ENCODE measurements around the gene REC8. TPM values are rescaled to one million over a fixed set of nuclear protein-coding genes. Genes with fewer than 3 reads are reported as not detected.

The REC8 gene
- 1 to 10 TPM; 3.9 to 10.0 TPM for polyA plus RNA-seq

DNA sequence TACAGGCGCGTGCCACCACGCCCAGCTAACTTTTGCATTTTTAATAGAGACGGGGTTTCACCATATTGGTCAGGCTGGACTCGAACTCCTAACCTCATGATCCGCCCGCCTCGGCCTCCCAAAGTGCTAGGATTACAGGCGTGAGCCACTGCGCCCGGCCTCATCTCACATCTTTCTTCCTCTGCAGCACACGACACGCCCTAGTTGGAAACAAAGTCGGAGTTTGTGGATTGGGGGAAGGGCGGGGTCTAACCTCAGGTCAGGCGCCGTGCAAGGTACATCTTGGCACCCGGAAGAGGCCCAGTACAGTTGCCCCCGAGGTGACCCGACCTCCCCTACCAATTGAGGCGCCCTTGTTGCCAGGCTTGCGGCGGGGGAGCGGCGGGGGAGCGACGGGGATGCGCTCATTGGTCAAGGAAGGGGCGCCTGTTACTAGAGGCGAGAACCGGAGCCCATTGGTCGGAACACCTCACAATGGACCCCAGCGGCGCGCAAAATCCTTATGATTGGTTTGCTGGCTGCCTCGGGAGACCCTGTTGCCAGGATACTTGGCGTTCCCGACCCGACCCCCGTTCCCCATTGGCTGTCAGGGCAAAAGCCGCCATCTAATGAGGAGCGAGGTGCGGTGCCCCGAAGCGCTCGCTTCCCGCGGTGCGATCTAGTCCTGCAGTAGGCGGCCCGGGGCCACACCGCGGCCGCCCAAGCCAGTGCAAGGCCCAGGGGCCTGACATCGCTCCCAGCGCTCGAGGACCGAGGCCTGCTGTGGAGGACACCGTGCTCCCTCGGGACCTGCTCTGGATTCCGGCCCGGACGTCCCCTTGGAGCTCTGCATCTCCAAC is at the start of gene REC8:
TSS of gene REC8 (plus strand) at position 659 of the 839 bp plus-strand sequence. CDS start 473 bp downstream, outside the sequence.
- no peaks in the 10 kb centered on the region for H3K4me1 ChIP-seq (ENCODE audit: control insufficient read depth in 2 of 2, insufficient read depth in 2 of 2, low read length in 1 of 2)
- H3K9me3 ChIP-seq (ENCODE audit: control insufficient read depth in 2 of 2, insufficient read depth in 1 of 2, low read depth in 1 of 2, low read length in 1 of 2): no peaks in the 10 kb centered on the region
- H3K4me3 ChIP-seq (ENCODE audit: low read depth in 1 of 2, low read length in 2 of 2): peak within 1 kb of the TSS in 1 of 2 donors; percentile 35
- H3K27me3 ChIP-seq (ENCODE audit: control insufficient read depth in 1 of 2, insufficient read depth in 2 of 2, low read length in 2 of 2): no peaks in the 10 kb centered on the region
- peak within 1 kb of the TSS; percentile 6 to 47 for H3K27ac ChIP-seq (ENCODE audit: low read depth in 2 of 2, low read length in 1 of 2)
- WGBS, 2 donors: 20 to 22% methylated on average over 63 of the region's 63 CpGs
- peaks cover 2 to 9% of the 10 kb centered on the region in 2 donors for H3K36me3 ChIP-seq (ENCODE audit: control insufficient read depth in 2 of 2, insufficient read depth in 2 of 2, low read length in 1 of 2)

- Histone ChIP-seq H3K36me3 (ENCODE audit: control insufficient read depth in 2 of 2, insufficient read depth in 2 of 2, low read length in 1 of 2) (peaks cover 23 to 36% of the 10 kb centered on the region in 2 donors), H3K27me3 (ENCODE audit: control insufficient read depth in 1 of 2, insufficient read depth in 2 of 2, low read length in 2 of 2) (no peaks in the 10 kb centered on the region)
- WGBS, 2 donors: 97 to 98% methylated on average over 4 of the region's 4 CpGs
Observed at GRCh38 chr14:24122416-24122815, 49.5 kb upstream of the REC8 start.

DNA sequence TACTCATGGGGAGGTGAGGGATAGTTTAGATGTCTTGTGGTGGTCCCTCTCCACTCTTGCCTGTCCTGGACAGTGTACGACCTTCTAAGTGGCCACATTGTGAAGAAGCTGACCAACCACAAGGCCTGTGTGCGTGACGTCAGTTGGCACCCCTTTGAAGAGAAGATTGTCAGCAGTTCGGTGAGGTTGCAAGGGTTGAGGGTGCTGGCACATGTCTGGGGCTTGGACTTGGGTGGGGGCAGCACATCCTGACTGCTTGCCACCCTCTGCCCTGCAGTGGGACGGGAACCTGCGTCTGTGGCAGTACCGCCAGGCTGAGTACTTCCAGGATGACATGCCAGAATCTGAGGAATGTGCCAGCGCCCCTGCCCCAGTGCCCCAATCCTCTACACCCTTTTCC is 49.0 kb upstream of the REC8 start:
- no peak overlapping the region for H3K27ac ChIP-seq (ENCODE audit: low read depth in 2 of 2, low read length in 1 of 2)
- H3K9me3 ChIP-seq (ENCODE audit: control insufficient read depth in 2 of 2, insufficient read depth in 1 of 2, low read depth in 1 of 2, low read length in 1 of 2): no peaks in the 10 kb centered on the region
- no peaks in the 10 kb centered on the region for H3K27me3 ChIP-seq (ENCODE audit: control insufficient read depth in 1 of 2, insufficient read depth in 2 of 2, low read length in 2 of 2)
- H3K36me3 ChIP-seq (ENCODE audit: control insufficient read depth in 2 of 2, insufficient read depth in 2 of 2, low read length in 1 of 2): peaks cover 21 to 34% of the 10 kb centered on the region in 2 donors
- WGBS, 2 donors: 90 to 92% methylated on average over 8 of the region's 8 CpGs
- H3K4me3 ChIP-seq (ENCODE audit: low read depth in 1 of 2, low read length in 2 of 2): no peak overlapping the region
- H3K4me1 ChIP-seq (ENCODE audit: control insufficient read depth in 2 of 2, insufficient read depth in 2 of 2, low read length in 1 of 2): no peaks in the 10 kb centered on the region

More at GRCh38 chr14:24122416-24122815, 49.5 kb upstream of the REC8 start:
- Histone ChIP-seq H3K27ac (ENCODE audit: low read depth in 2 of 2, low read length in 1 of 2) (no peak overlapping the region), H3K4me1 (ENCODE audit: control insufficient read depth in 2 of 2, insufficient read depth in 2 of 2, low read length in 1 of 2) (no peaks in the 10 kb centered on the region), H3K9me3 (ENCODE audit: control insufficient read depth in 2 of 2, insufficient read depth in 1 of 2, low read depth in 1 of 2, low read length in 1 of 2) (no peaks in the 10 kb centered on the region), H3K4me3 (ENCODE audit: low read depth in 1 of 2, low read length in 2 of 2) (no peak overlapping the region)

- Histone ChIP-seq H3K36me3 (ENCODE audit: control insufficient read depth in 2 of 2, insufficient read depth in 2 of 2, low read length in 1 of 2) (peaks cover 14 to 30% of the 10 kb centered on the region in 2 donors), H3K4me3 (ENCODE audit: low read depth in 1 of 2, low read length in 2 of 2) (no peak overlapping the region)
- WGBS, 2 donors: 83 to 84% methylated on average over 9 of the region's 9 CpGs
Observed at GRCh38 chr14:24123424-24124417, 48.2 kb upstream of the REC8 start.

GRCh38 chr14:24126939-24127338 is 44.9 kb upstream of the REC8 start:
- Histone ChIP-seq H3K36me3 (ENCODE audit: control insufficient read depth in 2 of 2, insufficient read depth in 2 of 2, low read length in 1 of 2) (peaks cover 8 to 11% of the 10 kb centered on the region in 2 donors), H3K27me3 (ENCODE audit: control insufficient read depth in 1 of 2, insufficient read depth in 2 of 2, low read length in 2 of 2) (no peaks in the 10 kb centered on the region), H3K9me3 (ENCODE audit: control insufficient read depth in 2 of 2, insufficient read depth in 1 of 2, low read depth in 1 of 2, low read length in 1 of 2) (no peaks in the 10 kb centered on the region), H3K27ac (ENCODE audit: low read depth in 2 of 2, low read length in 1 of 2) (no peak overlapping the region), H3K4me1 (ENCODE audit: control insufficient read depth in 2 of 2, insufficient read depth in 2 of 2, low read length in 1 of 2) (peaks cover 0 to 5% of the 10 kb centered on the region in 2 donors), H3K4me3 (ENCODE audit: low read depth in 1 of 2, low read length in 2 of 2) (no peak overlapping the region)

More at GRCh38 chr14:24123424-24124417, 48.2 kb upstream of the REC8 start:
- H3K9me3 ChIP-seq (ENCODE audit: control insufficient read depth in 2 of 2, insufficient read depth in 1 of 2, low read depth in 1 of 2, low read length in 1 of 2): no peaks in the 10 kb centered on the region
- H3K27ac ChIP-seq (ENCODE audit: low read depth in 2 of 2, low read length in 1 of 2): no peak overlapping the region
- no peaks in the 10 kb centered on the region for H3K4me1 ChIP-seq (ENCODE audit: control insufficient read depth in 2 of 2, insufficient read depth in 2 of 2, low read length in 1 of 2)
- no peaks in the 10 kb centered on the region for H3K27me3 ChIP-seq (ENCODE audit: control insufficient read depth in 1 of 2, insufficient read depth in 2 of 2, low read length in 2 of 2)

- Histone ChIP-seq H3K4me3 (ENCODE audit: low read depth in 1 of 2, low read length in 2 of 2) (no peak overlapping the region), H3K36me3 (ENCODE audit: control insufficient read depth in 2 of 2, insufficient read depth in 2 of 2, low read length in 1 of 2) (peaks cover 6 to 10% of the 10 kb centered on the region in 2 donors), H3K9me3 (ENCODE audit: control insufficient read depth in 2 of 2, insufficient read depth in 1 of 2, low read depth in 1 of 2, low read length in 1 of 2) (no peaks in the 10 kb centered on the region), H3K4me1 (ENCODE audit: control insufficient read depth in 2 of 2, insufficient read depth in 2 of 2, low read length in 1 of 2) (peaks cover 0 to 5% of the 10 kb centered on the region in 2 donors), H3K27ac (ENCODE audit: low read depth in 2 of 2, low read length in 1 of 2) (no peak overlapping the region), H3K27me3 (ENCODE audit: control insufficient read depth in 1 of 2, insufficient read depth in 2 of 2, low read length in 2 of 2) (no peaks in the 10 kb centered on the region)
- 80 to 95% methylated on average over 2 of the region's 2 CpGs for WGBS, 2 donors
Observed at GRCh38 chr14:24127673-24128072, 44.2 kb upstream of the REC8 start.

GRCh38 chr14:24129410-24129998 is 42.4 kb upstream of the REC8 start:
- Histone ChIP-seq H3K4me3 (ENCODE audit: low read depth in 1 of 2, low read length in 2 of 2) (no peak overlapping the region), H3K27me3 (ENCODE audit: control insufficient read depth in 1 of 2, insufficient read depth in 2 of 2, low read length in 2 of 2) (no peaks in the 10 kb centered on the region), H3K4me1 (ENCODE audit: control insufficient read depth in 2 of 2, insufficient read depth in 2 of 2, low read length in 1 of 2) (peaks cover 0 to 5% of the 10 kb centered on the region in 2 donors), H3K27ac (ENCODE audit: low read depth in 2 of 2, low read length in 1 of 2) (no peak overlapping the region), H3K9me3 (ENCODE audit: control insufficient read depth in 2 of 2, insufficient read depth in 1 of 2, low read depth in 1 of 2, low read length in 1 of 2) (no peaks in the 10 kb centered on the region), H3K36me3 (ENCODE audit: control insufficient read depth in 2 of 2, insufficient read depth in 2 of 2, low read length in 1 of 2) (no peaks in the 10 kb centered on the region)
- WGBS, 2 donors: 90 to 94% methylated on average over 8 of the region's 8 CpGs

DNA sequence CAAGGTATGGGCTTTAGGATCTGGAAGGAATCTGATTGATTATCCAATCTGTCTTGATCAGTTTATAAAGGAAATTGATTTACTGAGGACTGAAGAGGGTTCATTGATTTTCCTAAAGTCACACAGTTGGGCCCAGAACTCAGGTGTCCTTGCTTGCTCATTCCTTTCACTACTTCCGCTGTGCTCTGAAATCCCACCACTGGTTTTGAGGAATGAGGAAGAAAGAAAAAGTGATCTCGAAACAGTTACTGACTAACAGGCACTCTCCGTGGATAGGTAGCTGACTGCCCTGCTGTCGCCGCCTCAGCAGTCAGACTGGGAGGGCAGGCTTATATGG is 41.5 kb upstream of the REC8 start, which contains the start of gene FITM1:
TSS of gene FITM1 (plus strand) at position 280 of the 337 bp plus-strand sequence. CDS start 905 bp downstream, outside the sequence.
- Histone ChIP-seq H3K36me3 (ENCODE audit: control insufficient read depth in 2 of 2, insufficient read depth in 2 of 2, low read length in 1 of 2) (no peaks in the 10 kb centered on the region), H3K9me3 (ENCODE audit: control insufficient read depth in 2 of 2, insufficient read depth in 1 of 2, low read depth in 1 of 2, low read length in 1 of 2) (no peaks in the 10 kb centered on the region), H3K27me3 (ENCODE audit: control insufficient read depth in 1 of 2, insufficient read depth in 2 of 2, low read length in 2 of 2) (no peaks in the 10 kb centered on the region), H3K27ac (ENCODE audit: low read depth in 2 of 2, low read length in 1 of 2) (no peak within 1 kb of the TSS), H3K4me1 (ENCODE audit: control insufficient read depth in 2 of 2, insufficient read depth in 2 of 2, low read length in 1 of 2) (peaks cover 0 to 5% of the 10 kb centered on the region in 2 donors), H3K4me3 (ENCODE audit: low read depth in 1 of 2, low read length in 2 of 2) (no peak within 1 kb of the TSS)
- WGBS, 2 donors: 91 to 93% methylated on average over 5 of the region's 5 CpGs

Data from esophagus (tissue), 2 donors.